K562 (cell line): ENCODE measurements around the gene SSX7. TPM values are rescaled to one million over a fixed set of nuclear protein-coding genes. Genes with fewer than 3 reads are reported as not detected.

Source experiments
- BCL6 ChIP-seq: fragments of 250-450 bp; sonication (Bioruptor Pico); IDR thresholded peaks from 2 replicates; pipeline ENCODE4 v1.4.0; 2020
- BMI1 ChIP-seq: fragments of 150-350 bp; IDR thresholded peaks from 2 replicates; pipeline ENCODE4 v1.6.1; 2014; ENCODE audit warnings: low read length
- CBFA2T2 ChIP-seq: fragments of 450-650 bp; conservative IDR thresholded peaks from 2 replicates; pipeline ENCODE4 v1.6.1; 2017; ENCODE audit warnings: mild to moderate bottlenecking
- DACH1 ChIP-seq: fragments of 450-650 bp; IDR thresholded peaks from 2 replicates; pipeline ENCODE4 v1.6.1; 2018; ENCODE audit not compliant: partially characterized antibody
- ETS2 ChIP-seq: IDR thresholded peaks from 2 replicates; pipeline ENCODE4 v1.6.1; 2016; ENCODE audit warnings: borderline replicate concordance, missing genetic modification characterization, mild to moderate bottlenecking, moderate library complexity, missing compliant biosample characterization; ENCODE audit not compliant: poor library complexity, severe bottlenecking
- MED1 ChIP-seq: sonication (generic); formaldehyde crosslinking; IDR thresholded peaks from 2 replicates; pipeline ENCODE4 v1.8.1; 2023; ENCODE audit warnings: missing genetic modification reagents, borderline replicate concordance
- SREBF1 ChIP-seq: fragments of 150-350 bp; IDR thresholded peaks from 2 replicates; pipeline ENCODE4 v1.6.1; 2014; ENCODE audit warnings: antibody characterized with exemption, low read depth, low read length, borderline replicate concordance
- U2AF1 ChIP-seq: fragments of 200-400 bp; formaldehyde crosslinking; optimal IDR thresholded peaks from 2 replicates; pipeline ENCODE3; 2017; ENCODE audit warnings: mild to moderate bottlenecking, low read depth, low read length, moderate library complexity
- ZBTB8A ChIP-seq: fragments of 450-650 bp; IDR thresholded peaks from 2 replicates; pipeline ENCODE4 v1.6.1; 2018; ENCODE audit warnings: mild to moderate bottlenecking, moderate library complexity; ENCODE audit not compliant: partially characterized antibody
- ZKSCAN3 ChIP-seq: fragments of 250-450 bp; sonication (Bioruptor Pico); IDR thresholded peaks from 2 replicates; pipeline ENCODE4 v1.4.0; 2020
- ZNF324 ChIP-seq: fragments of 250-450 bp; sonication (Bioruptor Pico); IDR thresholded peaks from 2 replicates; pipeline ENCODE4 v1.4.0; 2020; ENCODE audit warnings: mild to moderate bottlenecking
- polyA plus RNA-seq, 8 experiments: library from polyadenylated mRNA; depleted of rRNA in 4 of 8; stranded (reverse) in 5 of 8; unstranded in 3 of 8; fragments of >200 nt; fragmentation: Nextera tagmentation in 2 of 8; fragmentation: Illumina TruSeq in 1 of 8; extraction: Ambion mirVana in 2 of 8; extraction: Trizol in 1 of 8; gene quantifications; 2 replicates each; pipeline versions ENCODE4 v1.2.1 to v1.2.3, GENCODE V29; 2011 to 2014; ENCODE audit warnings: inconsistent platforms in 1 of 8, missing spikeins in 1 of 8
- total RNA-seq, 7 experiments: library from RNA; depleted of rRNA in 6 of 7; stranded (reverse); fragments of >200 nt in 6 of 7; fragmentation: Illumina TruSeq in 2 of 7; extraction: Trizol in 2 of 7; gene quantifications; 2 replicates each; pipeline versions ENCODE4 v1.2.1 to v1.2.3, GENCODE V29; 2011 to 2021; ENCODE audit warnings: low replicate concordance in 1 of 7
- TF ChIP-seq, protein P1 (sequence below): IDR thresholded peaks from 2 replicates; pipeline ENCODE4 v1.6.1; 2016; ENCODE audit warnings: missing genetic modification characterization, missing compliant biosample characterization
- TF ChIP-seq, protein P2 (sequence below): sonication (generic); formaldehyde crosslinking; IDR thresholded peaks from 2 replicates; pipeline ENCODE4 v1.8.0; 2023; ENCODE audit warnings: mild to moderate bottlenecking, missing genetic modification reagents
- TF ChIP-seq, protein P3 (sequence below): sonication (generic); formaldehyde crosslinking; IDR thresholded peaks from 2 replicates; pipeline ENCODE4 v1.8.0; 2022; ENCODE audit warnings: mild to moderate bottlenecking, low read depth, missing genetic modification reagents
- TF ChIP-seq, protein P4 (sequence below): sonication (generic); formaldehyde crosslinking; IDR thresholded peaks from 2 replicates; pipeline ENCODE4 v1.8.0; 2022; ENCODE audit warnings: mild to moderate bottlenecking, missing genetic modification reagents

SSX7 gene
- total and polyA plus RNA-seq, 9 of the 15 experiments (the other 6 are each of a cell fraction or from before 2014, with no cell fraction given), result 0.29 to 0.31 (median 0.29) TPM; not detected in 5

- TF ChIP-seq, protein P1, sequence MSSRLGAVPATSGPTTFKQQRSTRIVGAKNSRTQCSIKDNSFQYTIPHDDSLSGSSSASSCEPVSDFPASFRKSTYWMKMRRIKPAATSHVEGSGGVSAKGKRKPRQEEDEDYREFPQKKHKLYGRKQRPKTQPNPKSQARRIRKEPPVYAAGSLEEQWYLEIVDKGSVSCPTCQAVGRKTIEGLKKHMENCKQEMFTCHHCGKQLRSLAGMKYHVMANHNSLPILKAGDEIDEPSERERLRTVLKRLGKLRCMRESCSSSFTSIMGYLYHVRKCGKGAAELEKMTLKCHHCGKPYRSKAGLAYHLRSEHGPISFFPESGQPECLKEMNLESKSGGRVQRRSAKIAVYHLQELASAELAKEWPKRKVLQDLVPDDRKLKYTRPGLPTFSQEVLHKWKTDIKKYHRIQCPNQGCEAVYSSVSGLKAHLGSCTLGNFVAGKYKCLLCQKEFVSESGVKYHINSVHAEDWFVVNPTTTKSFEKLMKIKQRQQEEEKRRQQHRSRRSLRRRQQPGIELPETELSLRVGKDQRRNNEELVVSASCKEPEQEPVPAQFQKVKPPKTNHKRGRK (tag), result no peak
- TF ChIP-seq MED1 (CRISPR knock-in tag) (no peak), ZNF324 (no peak), BCL6 (CRISPR knock-in tag) (no peak), ZKSCAN3 (CRISPR knock-in tag) (no peak), ETS2 (tag) (no peak), DACH1 (no peak), U2AF1 (no peak), SREBF1 (no peak), ZBTB8A (no peak), BMI1 (no peak), CBFA2T2 (no peak)
- TF ChIP-seq, protein P2, sequence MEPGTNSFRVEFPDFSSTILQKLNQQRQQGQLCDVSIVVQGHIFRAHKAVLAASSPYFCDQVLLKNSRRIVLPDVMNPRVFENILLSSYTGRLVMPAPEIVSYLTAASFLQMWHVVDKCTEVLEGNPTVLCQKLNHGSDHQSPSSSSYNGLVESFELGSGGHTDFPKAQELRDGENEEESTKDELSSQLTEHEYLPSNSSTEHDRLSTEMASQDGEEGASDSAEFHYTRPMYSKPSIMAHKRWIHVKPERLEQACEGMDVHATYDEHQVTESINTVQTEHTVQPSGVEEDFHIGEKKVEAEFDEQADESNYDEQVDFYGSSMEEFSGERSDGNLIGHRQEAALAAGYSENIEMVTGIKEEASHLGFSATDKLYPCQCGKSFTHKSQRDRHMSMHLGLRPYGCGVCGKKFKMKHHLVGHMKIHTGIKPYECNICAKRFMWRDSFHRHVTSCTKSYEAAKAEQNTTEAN (CRISPR knock-in tag), result no peak
- TF ChIP-seq, protein P3, sequence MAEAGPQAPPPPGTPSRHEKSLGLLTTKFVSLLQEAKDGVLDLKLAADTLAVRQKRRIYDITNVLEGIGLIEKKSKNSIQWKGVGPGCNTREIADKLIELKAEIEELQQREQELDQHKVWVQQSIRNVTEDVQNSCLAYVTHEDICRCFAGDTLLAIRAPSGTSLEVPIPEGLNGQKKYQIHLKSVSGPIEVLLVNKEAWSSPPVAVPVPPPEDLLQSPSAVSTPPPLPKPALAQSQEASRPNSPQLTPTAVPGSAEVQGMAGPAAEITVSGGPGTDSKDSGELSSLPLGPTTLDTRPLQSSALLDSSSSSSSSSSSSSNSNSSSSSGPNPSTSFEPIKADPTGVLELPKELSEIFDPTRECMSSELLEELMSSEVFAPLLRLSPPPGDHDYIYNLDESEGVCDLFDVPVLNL, result no peak
- TF ChIP-seq, protein P4, sequence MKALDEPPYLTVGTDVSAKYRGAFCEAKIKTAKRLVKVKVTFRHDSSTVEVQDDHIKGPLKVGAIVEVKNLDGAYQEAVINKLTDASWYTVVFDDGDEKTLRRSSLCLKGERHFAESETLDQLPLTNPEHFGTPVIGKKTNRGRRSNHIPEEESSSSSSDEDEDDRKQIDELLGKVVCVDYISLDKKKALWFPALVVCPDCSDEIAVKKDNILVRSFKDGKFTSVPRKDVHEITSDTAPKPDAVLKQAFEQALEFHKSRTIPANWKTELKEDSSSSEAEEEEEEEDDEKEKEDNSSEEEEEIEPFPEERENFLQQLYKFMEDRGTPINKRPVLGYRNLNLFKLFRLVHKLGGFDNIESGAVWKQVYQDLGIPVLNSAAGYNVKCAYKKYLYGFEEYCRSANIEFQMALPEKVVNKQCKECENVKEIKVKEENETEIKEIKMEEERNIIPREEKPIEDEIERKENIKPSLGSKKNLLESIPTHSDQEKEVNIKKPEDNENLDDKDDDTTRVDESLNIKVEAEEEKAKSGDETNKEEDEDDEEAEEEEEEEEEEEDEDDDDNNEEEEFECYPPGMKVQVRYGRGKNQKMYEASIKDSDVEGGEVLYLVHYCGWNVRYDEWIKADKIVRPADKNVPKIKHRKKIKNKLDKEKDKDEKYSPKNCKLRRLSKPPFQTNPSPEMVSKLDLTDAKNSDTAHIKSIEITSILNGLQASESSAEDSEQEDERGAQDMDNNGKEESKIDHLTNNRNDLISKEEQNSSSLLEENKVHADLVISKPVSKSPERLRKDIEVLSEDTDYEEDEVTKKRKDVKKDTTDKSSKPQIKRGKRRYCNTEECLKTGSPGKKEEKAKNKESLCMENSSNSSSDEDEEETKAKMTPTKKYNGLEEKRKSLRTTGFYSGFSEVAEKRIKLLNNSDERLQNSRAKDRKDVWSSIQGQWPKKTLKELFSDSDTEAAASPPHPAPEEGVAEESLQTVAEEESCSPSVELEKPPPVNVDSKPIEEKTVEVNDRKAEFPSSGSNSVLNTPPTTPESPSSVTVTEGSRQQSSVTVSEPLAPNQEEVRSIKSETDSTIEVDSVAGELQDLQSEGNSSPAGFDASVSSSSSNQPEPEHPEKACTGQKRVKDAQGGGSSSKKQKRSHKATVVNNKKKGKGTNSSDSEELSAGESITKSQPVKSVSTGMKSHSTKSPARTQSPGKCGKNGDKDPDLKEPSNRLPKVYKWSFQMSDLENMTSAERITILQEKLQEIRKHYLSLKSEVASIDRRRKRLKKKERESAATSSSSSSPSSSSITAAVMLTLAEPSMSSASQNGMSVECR (CRISPR knock-in tag), result no peak
Observed at GRCh38 chrX:52598886-52599285, 55.8 kb downstream of the SSX7 start (continued).
